Measurements from ENCODE around the gene RNU6-9. TPM values are rescaled to one million over a fixed set of nuclear protein-coding genes. Genes with fewer than 3 reads are reported as not detected.

The RNU6-9 gene
- total and polyA plus RNA-seq, 10 donors = not detected

- no peaks in the 10 kb centered on the region for H3K36me3 ChIP-seq
- TF ChIP-seq POLR2A (IDR thresholded peaks at IDR 0.05) = no peak
- TF ChIP-seq, protein P1, sequence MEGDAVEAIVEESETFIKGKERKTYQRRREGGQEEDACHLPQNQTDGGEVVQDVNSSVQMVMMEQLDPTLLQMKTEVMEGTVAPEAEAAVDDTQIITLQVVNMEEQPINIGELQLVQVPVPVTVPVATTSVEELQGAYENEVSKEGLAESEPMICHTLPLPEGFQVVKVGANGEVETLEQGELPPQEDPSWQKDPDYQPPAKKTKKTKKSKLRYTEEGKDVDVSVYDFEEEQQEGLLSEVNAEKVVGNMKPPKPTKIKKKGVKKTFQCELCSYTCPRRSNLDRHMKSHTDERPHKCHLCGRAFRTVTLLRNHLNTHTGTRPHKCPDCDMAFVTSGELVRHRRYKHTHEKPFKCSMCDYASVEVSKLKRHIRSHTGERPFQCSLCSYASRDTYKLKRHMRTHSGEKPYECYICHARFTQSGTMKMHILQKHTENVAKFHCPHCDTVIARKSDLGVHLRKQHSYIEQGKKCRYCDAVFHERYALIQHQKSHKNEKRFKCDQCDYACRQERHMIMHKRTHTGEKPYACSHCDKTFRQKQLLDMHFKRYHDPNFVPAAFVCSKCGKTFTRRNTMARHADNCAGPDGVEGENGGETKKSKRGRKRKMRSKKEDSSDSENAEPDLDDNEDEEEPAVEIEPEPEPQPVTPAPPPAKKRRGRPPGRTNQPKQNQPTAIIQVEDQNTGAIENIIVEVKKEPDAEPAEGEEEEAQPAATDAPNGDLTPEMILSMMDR (IDR thresholded peaks at IDR 0.05 in 8 of 11, conservative IDR thresholded peaks at IDR 0.05 in 3 of 11) = no peak
- TF ChIP-seq POLR2AphosphoS5 (IDR thresholded peaks at IDR 0.05) = peak; percentile 80 to 85 (median 81)
- DNase-seq = peak; percentile 91
- 23 to 32% (median 25%) methylated on average over 9 to 24 of the region's 24 CpGs for WGBS, 5 donors
- intact Hi-C loops (cut with DNase I; ENCODE audit: low total_unique reads) = loop anchor here (10.0 kb wide), 1 partner anchor 84 kb away; no protein-coding TSS in a partner anchor
- peaks cover 11 to 64% (median 46%) of the 10 kb centered on the region in 6 donors for H3K4me1 ChIP-seq
- peak within 1 kb of the TSS in 7 of 8 donors; percentile 27 to 66 (median 42) for H3K4me3 ChIP-seq
- no peaks in the 10 kb centered on the region for H3K9me3 ChIP-seq
- peak within 1 kb of the TSS in 5 of 8 donors; percentile 1 to 73 (median 60) for H3K27ac ChIP-seq
- peaks cover 0 to 77% (median 20%) of the 10 kb centered on the region in 7 donors for H3K27me3 ChIP-seq (replicated peaks in 1 of 7)
Observed at GRCh38 chr19:858868-859843, 34.1 kb upstream of the RNU6-9 start, which contains the start of gene CFD. TSS of gene CFD (plus strand) at chr19:859664. CDS start at chr19:859690, 26 bp downstream.

GRCh38 chr19:861141-861755, 32.0 kb upstream of the RNU6-9 start:
- Histone ChIP-seq H3K27ac (no peak overlapping the region), H3K4me3 (peak overlapping the region in 2 of 8 donors; percentile 37 to 66), H3K36me3 (peaks cover 0 to 5% (median 0%) of the 10 kb centered on the region in 6 donors), H3K9me3 (no peaks in the 10 kb centered on the region), H3K4me1 (peaks cover 11 to 67% (median 48%) of the 10 kb centered on the region in 6 donors), H3K27me3 (replicated peaks in 1 of 7) (peaks cover 0 to 58% (median 20%) of the 10 kb centered on the region in 7 donors)
- intact Hi-C loops (cut with DNase I; ENCODE audit: low total_unique reads) = loop anchor here (10.0 kb wide), 1 partner anchor 124 kb away; the partner anchor contains the start of gene WDR18
- WGBS, 5 donors = 51 to 71% (median 62%) methylated on average over 23 to 33 of the region's 35 CpGs
- TF ChIP-seq, protein P1 (IDR thresholded peaks at IDR 0.05 in 8 of 11, conservative IDR thresholded peaks at IDR 0.05 in 3 of 11) = no peak
- TF ChIP-seq POLR2AphosphoS5 (IDR thresholded peaks at IDR 0.05) = no peak
- no peak for TF ChIP-seq POLR2A (IDR thresholded peaks at IDR 0.05)
- DNase-seq = peak; percentile 76

DNA sequence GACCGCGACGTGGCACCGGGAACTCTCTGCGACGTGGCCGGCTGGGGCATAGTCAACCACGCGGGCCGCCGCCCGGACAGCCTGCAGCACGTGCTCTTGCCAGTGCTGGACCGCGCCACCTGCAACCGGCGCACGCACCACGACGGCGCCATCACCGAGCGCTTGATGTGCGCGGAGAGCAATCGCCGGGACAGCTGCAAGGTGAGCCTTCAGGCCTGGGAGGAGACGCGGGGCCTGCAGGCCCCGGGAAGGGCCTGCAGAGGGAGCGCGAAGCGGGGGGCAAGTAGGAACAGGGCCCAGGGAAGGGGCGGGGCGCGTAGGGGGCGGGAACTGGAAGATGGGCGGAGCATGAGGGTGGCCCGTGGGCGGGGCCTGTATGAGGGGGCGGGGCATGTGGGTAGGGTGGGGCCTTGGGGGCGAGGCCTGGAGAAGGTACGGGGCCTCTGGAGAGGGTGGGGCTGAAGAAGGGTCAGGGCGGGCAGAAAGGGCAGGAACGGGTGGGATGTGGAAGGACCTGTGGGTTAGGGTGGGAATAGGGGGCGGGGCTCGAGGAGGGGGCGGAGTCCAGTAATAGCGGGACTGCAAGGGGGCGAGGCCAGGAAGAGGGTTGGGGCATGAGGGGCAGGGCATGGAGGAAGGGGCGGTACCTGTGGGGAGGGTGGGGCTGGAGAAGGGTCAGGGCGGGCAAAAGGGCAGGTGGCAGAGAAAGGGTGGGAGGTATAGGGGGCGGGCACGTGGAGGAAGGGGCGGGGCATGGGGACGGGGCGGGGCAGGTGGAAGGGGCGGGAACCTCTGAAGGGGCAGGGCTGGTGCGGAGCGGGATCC, 31.3 kb upstream of the RNU6-9 start:
- peaks cover 11 to 64% (median 46%) of the 10 kb centered on the region in 6 donors for H3K4me1 ChIP-seq
- peak; percentile 88 for DNase-seq
- intact Hi-C loops (cut with DNase I; ENCODE audit: low total_unique reads) = loop anchor here (2.0 to 10.0 kb wide), 2 partner anchors 59 to 123 kb away; partner anchors contain the start of gene WDR18
- H3K27ac ChIP-seq = peak overlapping the region in 1 of 8 donors; percentile 85
- peaks cover 0 to 5% (median 0%) of the 10 kb centered on the region in 6 donors for H3K36me3 ChIP-seq
- H3K4me3 ChIP-seq = peak overlapping the region in 2 of 8 donors; percentile 31 to 66
- no peaks in the 10 kb centered on the region for H3K9me3 ChIP-seq
- peaks cover 0 to 58% (median 20%) of the 10 kb centered on the region in 7 donors for H3K27me3 ChIP-seq (replicated peaks in 1 of 7)
- TF ChIP-seq, protein P1 (IDR thresholded peaks at IDR 0.05 in 8 of 11, conservative IDR thresholded peaks at IDR 0.05 in 3 of 11) = no peak
- TF ChIP-seq POLR2A (IDR thresholded peaks at IDR 0.05) (no peak), POLR2AphosphoS5 (IDR thresholded peaks at IDR 0.05) (no peak)
- 15 to 29% (median 18%) methylated on average over 48 to 60 of the region's 60 CpGs for WGBS, 5 donors

Measured in spleen (tissue), 11 donors.